GM21360 (cell line): Measurements from ENCODE around the gene DGKQ.

Source experiments
- ATAC-seq: cut with Tn5 transposase; IDR thresholded peaks from one replicate; pipeline ENCODE4 v1.9.1; 2021; ENCODE audit warnings: mild to moderate bottlenecking, moderate library complexity; ENCODE audit not compliant: unreplicated experiment

Gene DGKQ

DNA sequence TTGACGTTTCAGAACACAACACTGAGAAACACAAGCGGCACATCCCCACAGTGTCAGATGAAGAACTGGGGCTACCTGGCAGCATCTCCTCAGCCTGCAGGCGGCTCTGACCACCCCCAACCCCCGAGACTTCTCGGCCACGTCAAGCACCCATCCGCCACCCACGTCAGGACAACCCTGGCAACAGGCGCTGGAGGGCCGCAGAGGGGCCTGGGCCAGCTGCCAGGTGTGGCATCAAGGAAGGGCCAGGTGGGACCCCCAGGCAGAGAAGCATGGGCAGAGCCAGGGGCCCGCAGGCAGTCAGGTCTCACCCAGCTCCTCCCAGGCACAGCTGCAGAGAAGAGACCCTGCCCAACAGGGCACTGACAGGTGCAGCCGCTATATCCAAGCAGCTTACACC lies 63.5 kb downstream of the DGKQ start:
- ATAC-seq = no peak

DNA sequence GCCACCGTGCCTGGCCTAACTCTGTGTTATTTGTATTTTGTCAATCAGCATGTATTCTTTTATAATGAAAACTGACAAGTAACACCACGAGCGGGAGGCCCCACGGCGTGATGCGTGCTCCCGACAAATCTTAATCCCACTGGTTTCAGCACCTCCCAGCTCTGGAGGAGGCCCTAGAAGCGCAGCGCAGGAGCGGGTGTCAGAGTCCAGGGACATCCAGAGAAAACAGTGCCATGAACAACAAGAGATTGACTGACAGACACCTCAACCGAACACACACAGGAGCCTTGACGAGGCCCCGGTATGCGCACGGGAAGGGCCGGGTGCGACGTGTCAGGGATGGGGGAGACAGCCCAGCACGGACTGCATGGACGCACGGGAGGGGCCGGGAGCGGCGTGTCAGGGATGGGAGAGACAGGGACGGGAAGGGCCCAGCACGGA lies 64.2 kb downstream of the DGKQ start:
- no peak for ATAC-seq
